Endothelial cell of umbilical vein (primary cell): ENCODE results near the gene TP73. TPM values are rescaled to one million over a fixed set of nuclear protein-coding genes. Genes with fewer than 3 reads are reported as not detected.

Experiments used
- BruUV-seq: library from RNA; stranded (reverse); fragments of 400-500 nt; replicated peaks from 2 replicates; lab custom pipeline; 2021; lab: Mats Ljungman, UMichigan
- CTCF ChIA-PET: fragments of 300-600, 350-600 bp; sonication (Branson Sonifier 250); formaldehyde crosslinking; loops from one replicate; lab custom pipeline; 2021; ENCODE audit warnings: antibody characterized with exemption, inconsistent platforms; lab: Charles Lee
- POLR2A ChIA-PET: fragments of 300-600, 350-600 bp; sonication (Branson Sonifier 250); formaldehyde crosslinking; loops from one replicate; lab custom pipeline; 2021; ENCODE audit warnings: antibody characterized with exemption, inconsistent platforms; lab: Charles Lee
- DNase-seq: peaks from one replicate; pipeline ENCODE4 v3.0.0-alpha.2; 2011; ENCODE audit warnings: low read depth, low spot score
- FAIRE-seq: peaks from 2 replicates; lab custom pipeline; 2011; peaks lifted over from hg19 to GRCh38; lab: Jason Lieb, UNC
- H2AFZ ChIP-seq: 2 replicates; pipeline ENCODE4 v1.6.0; 2012; ENCODE audit warnings: low read depth, low read length, control low read depth, inconsistent platforms
- H3K27ac ChIP-seq: 2 replicates; pipeline ENCODE4 v1.5.1; 2011; ENCODE audit warnings: low read depth, mild to moderate bottlenecking, control low read depth, low read length, moderate library complexity; ENCODE audit not compliant: insufficient read depth
- H3K27me3 ChIP-seq, 2 experiments: 2 replicates each; pipeline versions ENCODE4 v1.6.0 to v1.6.1; 2011; ENCODE audit warnings: low read length in 2 of 2, mixed read lengths in 1 of 2; ENCODE audit not compliant: control insufficient read depth in 2 of 2, insufficient read depth in 2 of 2
- H3K36me3 ChIP-seq, 2 experiments: 2 replicates in 1 of 2; 3 replicates in 1 of 2; pipeline ENCODE4 v1.5.1; 2011; ENCODE audit warnings: low read length in 2 of 2, mild to moderate bottlenecking in 1 of 2, moderate library complexity in 1 of 2; ENCODE audit not compliant: control insufficient read depth in 2 of 2, insufficient read depth in 2 of 2; ENCODE audit errors: extremely low read depth in 1 of 2
- H3K4me1 ChIP-seq: 3 replicates; pipeline ENCODE4 v1.5.1; 2011; ENCODE audit warnings: mild to moderate bottlenecking, low read length; ENCODE audit not compliant: control insufficient read depth, insufficient read depth; ENCODE audit errors: extremely low read depth
- H3K4me2 ChIP-seq: 2 replicates; pipeline ENCODE4 v1.6.1; 2011; ENCODE audit warnings: low read length, control low read depth, mixed read lengths; ENCODE audit not compliant: insufficient read depth
- H3K4me3 ChIP-seq, 3 experiments: fragments of 200-600 bp in 1 of 3; sonication (generic), shearing (Covaris generic) in 1 of 3; replicated peaks in 1 of 3; 2 replicates each; pipeline ENCODE4 v1.5.1; 2011 to 2016; ENCODE audit warnings: control low read depth in 3 of 3, low read length in 3 of 3, mild to moderate bottlenecking in 2 of 3, inconsistent platforms in 1 of 3, low read depth in 1 of 3, moderate library complexity in 1 of 3; ENCODE audit not compliant: insufficient read depth in 1 of 3
- H3K79me2 ChIP-seq: 2 replicates; pipeline ENCODE4 v1.6.0; 2012; ENCODE audit warnings: low read length, inconsistent platforms; ENCODE audit not compliant: control insufficient read depth, insufficient read depth
- H3K9ac ChIP-seq: replicated peaks from 2 replicates; pipeline ENCODE3; 2011; ENCODE audit warnings: low read length, control low read depth; ENCODE audit not compliant: insufficient read depth; ENCODE audit errors: extremely low read depth
- H3K9me1 ChIP-seq: replicated peaks from 3 replicates; pipeline ENCODE4 v1.6.0; 2011; ENCODE audit warnings: mild to moderate bottlenecking, low read length; ENCODE audit not compliant: control insufficient read depth, insufficient read depth; ENCODE audit errors: extremely low read depth
- H3K9me3 ChIP-seq: replicated peaks from 2 replicates; pipeline ENCODE4 v1.5.1; 2012; ENCODE audit warnings: low read length, inconsistent platforms; ENCODE audit not compliant: control insufficient read depth, insufficient read depth
- H4K20me1 ChIP-seq: replicated peaks from 2 replicates; pipeline ENCODE3; 2011; ENCODE audit warnings: mild to moderate bottlenecking, low read length; ENCODE audit not compliant: control insufficient read depth, insufficient read depth; ENCODE audit errors: extremely low read depth
- CTCF ChIP-seq, 2 donors: IDR thresholded peaks; 1 replicate in 1 of 2; 2 replicates in 1 of 2; pipeline ENCODE4 v1.5.1; 2011; ENCODE audit warnings: low read length in 2 of 2, mild to moderate bottlenecking in 2 of 2, moderate library complexity in 2 of 2, control low read depth in 1 of 2, inconsistent platforms in 1 of 2, low read depth in 1 of 2; ENCODE audit not compliant: insufficient read depth in 1 of 2; ENCODE audit errors: extremely low read depth in 1 of 2
- FOS ChIP-seq: IDR thresholded peaks from 2 replicates; pipeline ENCODE4 v1.6.1; 2011; ENCODE audit warnings: mild to moderate bottlenecking, low read length, moderate library complexity, borderline replicate concordance; ENCODE audit not compliant: insufficient read depth
- GATA2 ChIP-seq: IDR thresholded peaks from 2 replicates; pipeline ENCODE4 v1.7.0; 2011; ENCODE audit warnings: low read depth, mild to moderate bottlenecking, moderate library complexity, mixed read lengths, low read length; ENCODE audit not compliant: insufficient read length, insufficient read depth
- JUN ChIP-seq: IDR thresholded peaks from 2 replicates; pipeline ENCODE4 v1.6.1; 2011; ENCODE audit warnings: borderline replicate concordance, low read depth; ENCODE audit not compliant: insufficient read length, insufficient read depth
- MAX ChIP-seq: IDR thresholded peaks from 2 replicates; pipeline ENCODE4 v1.6.1; 2011; ENCODE audit not compliant: insufficient read depth, insufficient read length
- MYC ChIP-seq: IDR thresholded peaks from one replicate; pipeline ENCODE4 v1.6.1; 2011; ENCODE audit warnings: mild to moderate bottlenecking, low read depth, low read length
- POLR2A ChIP-seq: IDR thresholded peaks from 2 replicates; pipeline ENCODE4 v1.6.1; 2012; ENCODE audit warnings: low read depth, mild to moderate bottlenecking, control low read depth, low read length
- POLR2AphosphoS5 ChIP-seq: IDR thresholded peaks from 2 replicates; pipeline ENCODE4 v1.6.1; 2012; ENCODE audit warnings: low read depth, mild to moderate bottlenecking, control low read depth, low read length, moderate library complexity; ENCODE audit not compliant: insufficient read depth
- dilution Hi-C: fragments of 300-500 bp; cut with MboI; formaldehyde crosslinking; loops from one replicate; pipeline ENCODE4 v1.15.0; 2019; ENCODE audit warnings: low sequenced_read_pairs; ENCODE audit not compliant: extremely low pct_ligation_motif_present
- intact Hi-C: fragments of 100-400 bp; cut with micrococcal nuclease; formaldehyde crosslinking; loops from one replicate; pipeline ENCODE4 v1.10.0; 2022
- polyA plus RNA-seq, 4 experiments: library from polyadenylated mRNA; depleted of rRNA in 3 of 4; stranded (reverse) in 3 of 4; unstranded in 1 of 4; fragments of >200 nt; gene quantifications; 2 replicates each; pipeline versions ENCODE4 v1.2.1 to v1.2.3, GENCODE V29; 2011 to 2012; ENCODE audit warnings: missing spikeins in 1 of 4
- total RNA-seq: library from RNA; stranded (reverse); gene quantifications from 2 replicates; pipeline ENCODE4 v1.2.3, GENCODE V29; 2021

Gene TP73
- total and polyA plus RNA-seq, 2 donors (not counting 3 experiments of a cell fraction or from before 2014, with no cell fraction given) = 0.03 to 0.15 TPM

- Histone ChIP-seq H3K27ac (no peak overlapping the region), H3K9me1 (no peaks in the 10 kb centered on the region), H3K4me3 (no peak overlapping the region), H3K36me3 (no peaks in the 10 kb centered on the region), H4K20me1 (no peaks in the 10 kb centered on the region), H3K4me2 (no peak overlapping the region), H3K9me3 (no peaks in the 10 kb centered on the region), H3K27me3 (no peaks in the 10 kb centered on the region), H3K4me1 (no peaks in the 10 kb centered on the region), H2AFZ (no peak overlapping the region), H3K79me2 (no peaks in the 10 kb centered on the region), H3K9ac (no peak overlapping the region)
- intact Hi-C loops = no loop called here
- POLR2A ChIA-PET = no interaction called here
- DNase-seq = no peak
- BruUV-seq = no TSS peak
- CTCF ChIA-PET = interaction anchor here (0.7 to 0.9 kb wide), 2 partner anchors 9 to 182 kb away, joined by 3 read pairs; no protein-coding TSS in a partner anchor
- dilution Hi-C loops = no loop called here
- TF ChIP-seq JUN (no peak), CTCF (IDR thresholded peaks at IDR 0.05; ENCODE audit: extremely low read depth in 1 of 2, insufficient read depth in 1 of 2, low read depth in 1 of 2, low read length in 2 of 2) (no peak), FOS (no peak), POLR2A (no peak), GATA2 (no peak), MYC (no peak), POLR2AphosphoS5 (no peak), MAX (no peak)
- no peak for FAIRE-seq
These were observed 24.5 kb downstream of the TP73 start for GRCh38 chr1:3676581-3677470.
